NCI-H526 (cell line): ENCODE measurements around the gene CCR7.

Experiments
- DNase-seq, 2 experiments: peaks; one replicate each; lab custom pipeline; 2025; lab: John Stamatoyannopoulos, UW

Gene CCR7

DNA sequence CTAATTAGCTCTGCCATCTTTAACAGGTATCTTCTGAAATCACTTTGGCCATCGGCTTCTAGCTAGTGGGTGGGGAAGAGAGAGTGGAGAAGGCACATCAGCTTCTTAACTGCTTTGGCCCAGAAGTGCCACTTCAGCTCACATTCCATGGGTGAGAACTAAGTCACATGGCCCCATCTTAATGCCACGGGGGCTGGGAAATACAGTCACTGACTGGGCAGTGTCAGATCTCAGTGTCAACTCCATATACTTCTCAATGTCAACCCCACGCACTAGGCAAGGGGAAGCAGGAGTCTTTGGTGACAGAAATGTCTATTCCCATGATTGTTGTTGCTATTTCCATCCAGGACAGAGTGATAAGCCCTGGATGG, 29.4 kb downstream of the CCR7 start:
- DNase-seq = no peak

DNA sequence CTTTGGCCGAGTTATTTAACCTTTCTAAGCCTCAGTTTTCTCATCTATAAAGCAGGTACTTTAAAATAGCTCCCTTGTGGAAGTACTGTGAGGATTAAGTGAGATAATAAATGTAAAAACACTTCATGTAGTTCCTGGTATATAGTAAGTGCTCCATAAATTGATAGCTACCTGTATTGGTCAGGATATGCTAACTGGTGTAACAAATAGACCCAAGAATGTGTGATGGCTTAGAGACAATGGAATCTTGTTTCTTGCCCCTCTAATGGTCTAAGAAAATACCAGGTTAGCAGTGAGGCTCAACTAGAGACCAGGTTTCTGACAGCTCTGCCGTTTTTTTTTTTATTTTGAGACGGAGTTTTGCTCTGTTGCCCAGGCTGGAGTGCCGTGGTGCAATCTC, 29.8 kb downstream of the CCR7 start:
- no peak for DNase-seq

DNA sequence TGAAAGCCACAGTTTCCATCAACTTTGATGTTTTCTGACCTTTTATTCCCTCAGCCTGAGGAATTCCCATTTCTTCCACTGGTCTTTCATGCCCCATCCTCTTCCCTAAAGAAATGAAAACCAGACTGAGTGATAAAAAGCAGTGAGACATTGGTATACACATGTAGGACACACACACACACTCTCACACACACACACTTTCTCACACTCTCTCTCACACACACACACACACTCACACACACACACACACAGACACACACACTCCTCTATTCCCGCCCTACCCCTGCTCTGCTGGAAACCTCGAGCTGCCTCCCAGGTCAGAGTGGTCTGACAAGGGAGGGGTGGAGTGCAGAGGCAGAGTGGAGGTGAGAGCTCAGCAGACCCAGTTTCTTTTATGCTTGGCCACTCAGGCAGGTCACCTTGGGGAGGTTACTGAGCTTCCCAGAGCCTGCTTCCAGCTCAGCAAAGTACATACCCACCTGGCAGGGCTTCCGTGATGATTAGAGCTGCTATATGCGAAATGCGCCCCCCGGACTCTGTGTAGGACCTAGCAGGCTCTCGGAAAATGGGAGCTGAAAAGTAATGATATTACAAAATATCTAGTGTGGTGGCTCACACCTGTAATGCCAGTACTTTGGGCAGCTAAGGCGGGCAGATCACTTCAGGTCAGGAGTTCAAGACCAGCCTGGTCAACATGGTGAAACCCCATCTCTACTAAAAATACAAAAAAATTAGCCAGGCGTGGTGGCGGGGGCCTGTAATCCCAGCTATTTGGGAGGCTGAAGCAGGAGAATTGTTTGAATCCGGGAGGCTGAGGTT, 30.7 kb downstream of the CCR7 start:
- no peak for DNase-seq

DNA sequence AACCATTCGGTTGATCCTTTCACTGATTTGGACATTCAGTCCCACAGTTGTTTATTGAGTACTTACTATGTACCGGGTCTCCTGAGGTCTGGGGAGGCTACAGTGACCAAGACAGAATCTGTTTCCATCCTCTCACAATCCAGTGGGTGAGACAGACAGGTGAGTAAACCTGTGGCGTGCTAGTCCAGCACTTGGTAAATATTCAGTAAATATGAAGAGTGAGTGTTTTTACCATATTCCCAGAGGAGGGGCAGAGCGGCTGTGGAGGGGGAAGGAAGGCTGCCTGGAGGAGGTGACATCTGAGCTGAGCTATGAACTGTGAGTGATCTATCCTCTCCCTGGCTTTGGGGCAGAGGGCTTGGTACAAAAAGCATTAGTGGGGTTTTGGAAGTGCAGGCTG, 31.4 kb downstream of the CCR7 start:
- no peak for DNase-seq

GRCh38 chr17:40532520-40533253, 32.6 kb downstream of the CCR7 start:
- no peak for DNase-seq

DNA sequence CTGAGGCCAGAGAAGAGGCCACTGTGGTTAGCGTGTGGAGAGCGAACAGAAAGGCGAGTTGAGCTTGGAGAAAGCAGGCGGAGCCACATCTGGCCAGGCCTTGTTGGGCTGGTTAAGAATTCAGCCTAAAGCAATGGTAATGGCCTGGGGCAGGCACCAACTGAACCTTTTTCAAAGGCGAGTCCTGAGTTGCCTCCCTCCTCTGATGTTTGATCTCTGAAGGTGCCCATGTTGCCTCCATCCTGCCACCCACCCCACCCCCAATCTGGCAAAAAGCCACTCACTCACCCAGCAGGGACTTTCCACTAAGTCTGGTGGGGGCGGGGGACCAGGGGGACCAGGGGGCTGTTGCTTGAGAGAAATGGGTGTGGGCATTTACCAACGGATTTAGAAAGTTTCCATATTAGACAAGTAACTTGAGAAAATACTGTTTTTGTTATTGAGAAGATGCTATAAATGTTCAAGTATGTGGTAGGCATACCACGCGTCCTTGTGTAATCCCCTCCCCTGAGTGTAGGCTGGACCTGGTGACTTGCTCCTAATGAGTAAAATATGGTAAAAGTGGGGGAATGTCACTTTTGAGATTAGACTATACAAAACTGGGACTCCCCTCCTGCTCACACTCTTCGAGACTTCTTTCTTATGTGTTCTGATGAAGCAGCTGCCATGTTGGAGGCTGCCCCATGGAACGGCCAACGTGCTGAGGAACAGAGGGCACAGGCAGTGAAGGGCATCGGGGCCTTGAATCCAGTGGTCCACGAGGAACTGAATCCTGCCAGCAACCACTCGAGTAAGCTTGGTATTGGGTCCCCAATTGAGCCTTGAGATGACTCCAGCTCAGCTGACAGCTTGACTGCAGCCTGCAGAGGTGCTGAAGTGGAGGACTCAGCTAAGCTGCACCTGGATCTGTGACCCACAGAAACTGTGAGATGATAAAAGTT, 34.0 kb downstream of the CCR7 start:
- DNase-seq = no peak

- no peak for DNase-seq
These were observed 34.7 kb downstream of the CCR7 start for GRCh38 chr17:40530531-40530994.

DNA sequence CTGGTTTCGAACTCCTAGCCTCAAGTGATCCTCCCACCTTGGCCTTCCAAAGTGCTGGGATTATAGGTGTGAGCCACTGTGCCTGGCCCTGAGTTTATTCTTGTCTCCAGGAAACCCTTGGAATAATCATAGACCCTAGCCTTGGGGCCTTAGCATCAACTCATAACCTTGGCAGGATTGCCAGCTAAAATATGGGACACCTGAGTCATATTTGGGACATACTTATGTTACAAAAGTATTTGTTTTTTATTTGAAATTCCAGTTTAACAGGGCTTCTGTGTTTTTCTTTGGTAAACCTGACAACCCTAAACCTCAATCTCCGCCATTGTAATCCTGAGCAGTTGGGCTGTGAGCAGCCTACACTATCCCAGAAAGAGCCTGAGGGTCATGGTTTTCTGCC, 35.3 kb downstream of the CCR7 start:
- no peak for DNase-seq

DNA sequence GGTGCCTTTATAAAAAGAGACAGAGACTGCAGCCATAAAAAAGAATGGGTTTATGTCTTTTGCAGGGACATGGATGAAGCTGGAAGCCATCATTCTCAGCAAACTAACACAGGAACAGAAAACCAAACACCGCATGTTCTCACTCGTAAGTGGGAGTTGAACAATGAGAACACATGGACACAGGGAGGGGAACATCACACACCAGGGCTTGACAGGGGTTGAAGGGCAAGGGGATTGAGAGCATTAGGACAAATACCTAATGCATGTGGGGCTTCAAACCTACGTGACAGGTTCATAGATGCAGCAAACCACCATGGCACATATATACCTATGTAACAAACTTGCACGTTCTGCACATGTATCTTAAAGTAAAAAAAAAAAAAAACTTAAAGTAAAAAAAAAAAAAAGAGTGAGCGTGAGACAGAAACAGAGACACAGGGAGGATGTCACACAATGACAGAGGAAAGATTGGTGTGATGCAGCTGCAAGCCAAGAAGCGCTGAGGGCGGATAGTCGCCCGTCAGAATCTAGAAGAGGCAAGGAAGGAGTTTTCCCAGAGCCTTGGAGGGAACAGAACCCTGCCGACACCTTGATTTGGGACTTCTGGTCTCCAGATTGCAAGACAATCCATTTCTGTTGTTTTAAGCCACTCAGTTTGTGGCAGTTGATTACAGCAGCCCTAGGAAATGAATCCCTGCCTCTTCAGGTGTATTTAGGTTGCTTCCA, 36.4 kb downstream of the CCR7 start:
- DNase-seq = no peak

DNA sequence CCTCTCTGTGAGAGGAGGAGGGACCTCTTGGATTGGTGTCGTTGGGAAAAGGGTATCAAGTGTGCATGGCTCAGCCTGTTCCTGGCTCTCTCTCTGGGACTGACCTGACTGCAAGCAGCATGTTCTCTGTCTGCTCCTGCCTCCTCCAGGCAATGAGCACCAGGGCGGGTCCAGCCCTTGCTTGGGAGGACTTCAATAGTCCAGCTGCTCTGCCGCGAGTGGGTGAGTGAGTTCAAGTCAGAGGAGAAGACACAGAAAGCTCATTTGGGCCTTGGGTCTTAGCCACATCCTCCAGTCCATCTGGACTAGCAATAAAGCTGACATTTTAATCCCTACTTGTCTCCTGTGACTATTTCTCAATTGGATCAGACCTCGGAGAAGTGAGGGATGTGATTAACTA, 38.6 kb downstream of the CCR7 start:
- DNase-seq = no peak

- DNase-seq = no peak
These were observed 40.0 kb downstream of the CCR7 start for GRCh38 chr17:40525294-40525693.

DNA sequence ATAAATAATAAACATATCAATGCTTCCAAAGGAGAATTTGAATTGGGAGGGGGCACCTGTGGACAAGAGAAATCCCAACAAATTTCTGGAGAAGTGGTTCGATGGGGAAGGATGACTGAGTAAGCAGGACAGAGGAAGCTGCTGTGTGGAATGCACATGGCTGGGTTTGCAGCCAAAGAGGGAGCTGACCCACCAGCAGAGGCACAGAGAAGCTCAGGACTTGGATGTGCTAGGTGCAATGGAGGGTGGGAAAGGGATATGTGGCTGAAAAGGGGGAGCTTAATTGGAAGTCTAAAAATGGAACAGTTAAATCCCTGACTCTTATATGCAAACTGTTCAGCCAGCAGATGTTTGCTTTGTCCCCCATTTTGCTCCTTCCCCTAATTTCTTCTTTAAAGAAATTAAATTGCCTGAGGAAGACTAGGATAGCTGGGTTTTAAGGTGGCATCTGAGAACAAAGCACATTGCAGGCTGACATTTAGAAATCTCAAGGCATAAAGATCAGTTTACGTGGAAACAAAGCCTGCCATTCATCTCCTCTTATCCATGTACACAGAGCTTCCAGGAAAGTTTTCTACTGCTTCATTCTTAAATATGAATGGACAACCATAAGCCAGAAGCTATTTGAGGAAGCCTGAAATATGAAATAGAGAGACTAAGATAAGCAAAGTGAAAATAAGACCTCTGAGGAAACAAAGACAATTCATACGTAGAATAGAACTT, 40.9 kb downstream of the CCR7 start:
- no peak for DNase-seq

DNA sequence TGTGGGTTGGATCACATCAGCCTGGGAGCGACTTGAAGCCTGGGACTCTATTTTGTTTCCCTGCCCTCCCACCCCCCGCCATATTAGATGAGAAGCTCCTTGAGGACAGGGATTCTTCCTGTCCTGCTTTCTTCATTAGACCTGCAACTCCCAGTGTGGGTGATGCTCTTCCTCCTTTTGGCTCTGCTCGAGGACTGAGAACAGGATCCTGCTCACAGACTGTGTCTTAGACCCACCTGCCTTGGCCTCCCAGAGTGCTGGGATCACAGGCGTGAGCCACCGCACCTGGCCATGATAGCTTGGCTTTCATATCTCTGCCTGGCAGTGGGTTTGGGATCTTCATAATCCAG, 42.3 kb downstream of the CCR7 start:
- DNase-seq = no peak

DNA sequence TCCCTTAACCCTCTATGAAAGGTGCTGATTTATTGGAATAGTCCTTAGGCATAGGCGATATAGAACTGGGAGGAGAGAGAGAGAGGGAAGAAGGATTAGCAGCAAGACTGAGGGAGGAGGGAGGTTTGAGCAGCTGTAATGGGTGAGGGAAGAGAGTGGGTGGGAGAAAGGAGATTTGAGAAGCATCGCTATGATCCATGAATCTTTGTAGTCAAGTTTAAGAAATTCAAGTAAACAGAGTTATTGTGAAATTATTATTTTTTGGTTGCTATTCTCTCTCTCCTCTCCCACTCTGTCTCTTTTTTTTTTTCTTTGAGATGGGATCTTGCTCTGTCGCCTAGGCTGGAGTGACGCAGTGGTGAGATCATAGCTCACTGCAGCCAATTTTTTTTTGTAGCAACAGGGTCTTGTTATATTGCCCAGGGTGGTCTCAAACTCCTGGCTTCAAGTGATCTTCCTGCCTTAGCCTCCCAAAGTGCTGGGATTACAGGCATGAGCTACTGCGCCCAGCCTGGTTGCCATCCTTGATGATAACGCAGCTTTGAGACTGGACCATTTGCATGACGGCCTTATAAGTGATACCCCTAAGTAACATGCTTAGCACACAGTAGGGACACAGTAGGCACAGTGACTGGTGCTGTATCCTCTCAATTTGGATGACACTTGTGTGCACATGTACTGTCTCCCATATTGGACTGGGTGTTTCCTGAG, 42.9 kb downstream of the CCR7 start:
- DNase-seq = no peak

GRCh38 chr17:40520991-40521453, 44.2 kb downstream of the CCR7 start:
- DNase-seq = no peak

DNA sequence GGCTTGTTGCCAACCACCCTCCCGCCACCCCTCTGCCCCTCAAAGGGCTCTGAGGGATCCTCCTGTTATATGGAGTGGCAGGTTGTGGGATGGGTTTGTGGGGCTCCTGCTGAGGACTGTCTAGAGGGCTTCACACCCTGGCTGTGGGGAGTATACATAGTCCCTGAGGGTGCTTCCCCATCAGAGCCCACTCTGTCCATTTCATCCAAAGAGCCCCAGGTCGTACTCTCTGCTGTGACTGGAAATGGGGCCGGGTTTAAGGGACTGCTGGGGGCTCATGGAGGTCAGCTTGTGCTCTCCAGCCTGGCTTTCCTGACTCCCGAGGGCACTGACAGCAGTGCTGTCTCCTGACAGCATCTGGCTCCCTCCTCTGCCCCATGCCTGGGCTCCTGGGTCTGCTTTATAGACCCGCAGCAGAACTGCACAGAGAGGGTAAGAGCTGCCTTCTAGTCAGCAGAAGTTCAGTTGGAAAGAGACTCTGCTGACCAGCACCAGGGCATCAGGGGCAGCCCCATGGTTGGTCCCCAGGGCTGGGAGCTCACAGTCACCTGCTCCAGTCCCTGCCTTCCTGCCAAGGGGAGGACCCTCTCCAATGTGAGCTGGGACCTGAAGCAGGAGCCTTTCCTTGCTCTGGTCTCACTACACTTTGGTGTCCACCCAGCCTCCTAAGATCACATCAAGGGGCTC, 46.0 kb downstream of the CCR7 start:
- DNase-seq = no peak

GRCh38 chr17:40518401-40519088, 46.7 kb downstream of the CCR7 start:
- DNase-seq = no peak

GRCh38 chr17:40517981-40518380, 47.3 kb downstream of the CCR7 start:
- DNase-seq = no peak

- DNase-seq = no peak
These were observed 48.0 kb downstream of the CCR7 start for GRCh38 chr17:40517286-40517662.
